AG04450 (cell line): Measurements from ENCODE around the gene SAV1. TPM values are rescaled to one million over a fixed set of nuclear protein-coding genes. Genes with fewer than 3 reads are reported as not detected.
"Not testable (repeated sequence)": the region's sequence is repeated elsewhere in the genome, so short reads cannot be mapped to it uniquely, and the experiment has no call there.

Experiments used
- CTCF ChIA-PET: fragments of 300-600, 350-600 bp; formaldehyde crosslinking; extraction: SDS; loops from one replicate; lab custom pipeline; 2022; ENCODE audit warnings: antibody characterized with exemption, inconsistent platforms; lab: Charles Lee
- POLR2A ChIA-PET: fragments of 350-600 bp; formaldehyde crosslinking; extraction: SDS; loops from one replicate; lab custom pipeline; 2021; ENCODE audit warnings: antibody characterized with exemption, inconsistent platforms; lab: Yijun Ruan, JAX
- DNase-seq: peaks from one replicate; pipeline ENCODE4 v3.0.0-alpha.2; 2011; ENCODE audit warnings: low read depth, low spot score
- H3K27ac ChIP-seq: one replicate; pipeline ENCODE4 v1.5.1; 2012; ENCODE audit warnings: low read depth, low read length, control low read depth
- H3K27me3 ChIP-seq: one replicate; pipeline ENCODE4 v1.6.0; 2012; ENCODE audit warnings: low read length; ENCODE audit not compliant: control insufficient read depth, insufficient read depth
- H3K4me3 ChIP-seq: 2 replicates; pipeline ENCODE4 v1.5.1; 2011; ENCODE audit warnings: mild to moderate bottlenecking, low read depth, low read length, control low read depth
- H3K9me3 ChIP-seq: 2 replicates; pipeline ENCODE4 v1.5.1; 2012; ENCODE audit warnings: low read length; ENCODE audit not compliant: control insufficient read depth, insufficient read depth
- polyA plus RNA-seq: library from polyadenylated mRNA; depleted of rRNA; stranded (reverse); fragments of >200 nt; gene quantifications from 2 replicates; pipeline ENCODE4 v1.2.3, GENCODE V29; 2011
- TF ChIP-seq, protein P1 (sequence below): IDR thresholded peaks from 2 replicates; pipeline ENCODE4 v1.5.1; 2011; ENCODE audit warnings: low read depth, low read length, control low read depth, inconsistent platforms

Gene SAV1
- polyA plus RNA-seq, 1 experiment = 33.8 TPM

DNA sequence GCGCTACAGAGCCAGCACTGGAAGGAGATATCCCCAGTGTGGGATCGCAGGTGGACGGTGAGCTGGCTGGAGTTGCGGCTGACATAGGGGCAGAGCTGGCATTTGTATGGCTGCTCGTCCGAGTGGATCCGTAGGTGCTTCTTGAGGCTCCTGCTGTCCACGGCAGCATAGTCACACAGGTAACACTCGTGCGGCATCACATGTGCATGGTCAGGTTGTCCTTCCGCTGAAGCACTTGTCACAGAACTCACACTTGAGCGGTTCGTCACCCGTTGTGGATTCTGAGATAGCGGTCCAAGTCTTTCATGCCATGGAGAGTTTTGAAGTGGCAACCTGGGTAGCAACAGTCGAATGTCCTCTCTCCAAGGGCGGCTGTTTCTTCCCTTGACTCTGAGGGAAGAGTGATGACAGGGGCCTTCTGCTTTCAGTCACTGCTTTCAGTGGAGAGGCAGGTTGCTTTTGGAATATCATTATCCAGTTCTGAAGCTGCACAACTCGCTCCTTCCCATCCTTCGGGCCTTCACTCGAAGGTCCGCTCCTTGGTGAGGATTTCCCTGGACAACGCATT, 37.0 kb upstream of the SAV1 start:
- no peaks in the 10 kb centered on the region for H3K27me3 ChIP-seq
- ChIA-PET CTCF (interaction anchor here (1.5 kb wide), 1 partner anchor 9 kb away, joined by 6 read pairs; no protein-coding TSS in a partner anchor), POLR2A (no interaction called here)
- no peak for DNase-seq
- H3K4me3 ChIP-seq = no peak overlapping the region
- H3K27ac ChIP-seq = no peak overlapping the region
- peaks cover 8% of the 10 kb centered on the region; the same call in 1 of the 2 replicates for H3K9me3 ChIP-seq
- TF ChIP-seq, protein P1, sequence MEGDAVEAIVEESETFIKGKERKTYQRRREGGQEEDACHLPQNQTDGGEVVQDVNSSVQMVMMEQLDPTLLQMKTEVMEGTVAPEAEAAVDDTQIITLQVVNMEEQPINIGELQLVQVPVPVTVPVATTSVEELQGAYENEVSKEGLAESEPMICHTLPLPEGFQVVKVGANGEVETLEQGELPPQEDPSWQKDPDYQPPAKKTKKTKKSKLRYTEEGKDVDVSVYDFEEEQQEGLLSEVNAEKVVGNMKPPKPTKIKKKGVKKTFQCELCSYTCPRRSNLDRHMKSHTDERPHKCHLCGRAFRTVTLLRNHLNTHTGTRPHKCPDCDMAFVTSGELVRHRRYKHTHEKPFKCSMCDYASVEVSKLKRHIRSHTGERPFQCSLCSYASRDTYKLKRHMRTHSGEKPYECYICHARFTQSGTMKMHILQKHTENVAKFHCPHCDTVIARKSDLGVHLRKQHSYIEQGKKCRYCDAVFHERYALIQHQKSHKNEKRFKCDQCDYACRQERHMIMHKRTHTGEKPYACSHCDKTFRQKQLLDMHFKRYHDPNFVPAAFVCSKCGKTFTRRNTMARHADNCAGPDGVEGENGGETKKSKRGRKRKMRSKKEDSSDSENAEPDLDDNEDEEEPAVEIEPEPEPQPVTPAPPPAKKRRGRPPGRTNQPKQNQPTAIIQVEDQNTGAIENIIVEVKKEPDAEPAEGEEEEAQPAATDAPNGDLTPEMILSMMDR = no peak

DNA sequence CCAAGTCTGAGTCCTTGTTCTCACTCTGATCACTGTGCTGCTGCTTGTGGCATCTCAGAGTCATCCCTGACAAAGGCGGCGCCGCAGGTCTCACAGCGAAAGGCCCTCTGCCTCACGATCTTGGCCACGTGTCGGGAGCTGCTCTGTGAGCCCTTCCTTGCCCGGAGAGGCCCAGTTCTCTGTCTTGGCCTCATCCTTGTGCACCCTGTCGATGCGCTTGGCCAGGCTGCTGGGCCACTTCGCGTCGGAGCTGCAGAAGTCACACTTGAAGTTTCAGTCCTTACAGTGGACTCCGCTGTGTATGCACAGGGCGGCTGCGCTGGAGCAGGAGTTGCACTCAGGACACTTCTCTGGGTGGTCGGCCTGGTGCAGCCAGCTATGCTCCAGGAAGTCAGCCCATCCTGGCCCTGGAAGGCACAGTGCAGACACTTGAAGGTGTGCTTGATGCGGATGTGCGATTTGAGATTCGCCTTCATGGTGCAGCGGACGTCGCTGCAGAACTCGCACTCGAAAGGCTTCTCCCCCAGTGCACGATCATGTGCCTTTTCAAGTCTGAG, 36.4 kb upstream of the SAV1 start:
- CTCF ChIA-PET = interaction anchor here (1.5 to 1.8 kb wide), 2 partner anchors 10 kb away, joined by 5 to 6 read pairs; no protein-coding TSS in a partner anchor
- H3K27me3 ChIP-seq = peaks cover 3% of the 10 kb centered on the region

DNA sequence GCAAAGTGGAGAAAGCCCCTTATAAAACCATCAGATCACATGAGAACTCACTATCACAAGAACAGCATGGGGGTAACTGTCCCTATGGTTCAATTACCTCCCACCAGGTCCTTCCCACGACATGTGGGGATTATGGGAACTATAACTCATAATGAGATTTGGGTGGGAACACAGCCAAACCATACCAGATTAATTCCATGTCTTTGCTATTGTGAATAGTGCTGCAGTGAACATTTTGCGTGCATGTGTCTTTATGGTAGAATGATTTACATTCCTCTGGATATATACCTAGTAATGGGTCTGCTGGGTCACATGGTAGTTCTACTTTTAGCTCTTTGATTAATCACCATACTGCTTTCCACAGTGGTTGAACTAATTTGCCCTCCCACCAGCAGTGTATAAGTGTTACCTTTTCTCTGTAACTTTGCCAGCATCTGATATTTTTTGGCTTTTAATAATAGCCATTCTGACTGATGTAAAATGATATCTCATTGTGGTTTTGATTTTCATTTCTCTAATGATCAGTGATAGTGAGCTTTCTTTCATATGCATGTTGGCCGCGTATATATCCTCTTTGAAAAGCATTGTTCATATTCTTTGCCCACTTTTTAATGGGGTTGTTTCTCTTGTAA, 29.7 kb upstream of the SAV1 start:
- ChIA-PET POLR2A (no interaction called here), CTCF (interaction anchor here (1.0 to 3.1 kb wide), 2 partner anchors 16 to 17 kb away, joined by 3 to 10 read pairs; no protein-coding TSS in a partner anchor)
- H3K27me3 ChIP-seq = peaks cover 3% of the 10 kb centered on the region
- H3K27ac ChIP-seq = no peak overlapping the region
- no peak for DNase-seq
- H3K4me3 ChIP-seq = no peak overlapping the region
- H3K9me3 ChIP-seq = peaks cover 6% of the 10 kb centered on the region
- TF ChIP-seq, protein P1 = no peak

More for the DNA sequence above, 36.4 kb upstream of the SAV1 start:
- no peak overlapping the region for H3K4me3 ChIP-seq
- no peak overlapping the region for H3K27ac ChIP-seq
- H3K9me3 ChIP-seq = peaks cover 8% of the 10 kb centered on the region; the same call in 1 of the 2 replicates
- TF ChIP-seq, protein P1 = no peak
- POLR2A ChIA-PET = no interaction called here
- no peak for DNase-seq

DNA sequence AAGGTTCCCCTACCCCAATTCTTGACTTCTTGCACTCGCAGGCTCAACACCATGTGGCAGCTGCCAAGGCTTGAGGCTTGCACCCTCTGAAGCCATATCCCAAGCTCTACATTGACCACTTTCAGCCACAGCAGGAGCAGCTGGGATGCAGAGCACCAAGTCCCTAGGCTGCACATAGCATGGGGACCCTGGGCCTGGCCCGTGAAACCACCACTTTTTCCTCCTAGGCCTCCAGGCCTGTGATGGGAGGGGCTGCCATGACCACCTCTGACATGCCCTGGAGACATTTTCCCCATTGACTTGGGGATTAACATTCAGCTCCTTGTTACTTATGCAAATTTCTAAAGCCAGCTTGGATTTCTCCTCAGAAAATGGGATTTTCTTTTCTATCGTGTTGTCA, 26.2 kb upstream of the SAV1 start:
- CTCF ChIA-PET = interaction anchor here (1.7 kb wide), 1 partner anchor 20 kb away, joined by 7 read pairs; no protein-coding TSS in a partner anchor
- DNase-seq, H3K4me3 ChIP-seq, H3K27me3 ChIP-seq, H3K27ac ChIP-seq, POLR2A ChIA-PET: not testable (repeated sequence)
- H3K9me3 ChIP-seq = peaks cover 10% of the 10 kb centered on the region

DNA sequence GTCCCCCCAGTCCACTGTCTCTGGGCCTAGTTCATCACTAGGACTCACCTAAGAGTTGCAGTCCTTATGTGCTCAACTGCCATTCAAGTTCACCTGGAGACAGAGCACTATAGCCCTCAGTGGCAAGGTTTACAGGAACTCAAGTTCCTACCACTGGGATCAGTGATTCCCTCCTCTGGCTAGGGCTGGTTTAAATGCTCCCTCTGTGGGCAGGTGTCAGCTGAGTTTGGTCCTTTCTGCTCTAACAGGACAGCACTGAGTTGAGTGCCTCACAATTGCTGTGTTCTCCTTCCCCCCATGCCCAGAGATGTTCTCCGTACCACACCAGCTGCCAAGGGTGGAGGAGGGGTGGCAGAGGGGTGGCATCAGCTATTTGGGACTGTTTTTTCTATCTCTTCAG, 20.8 kb upstream of the SAV1 start:
- CTCF ChIA-PET = no interaction called here
- TF ChIP-seq, protein P1 = no peak

More for the DNA sequence above, 20.8 kb upstream of the SAV1 start:
- POLR2A ChIA-PET = no interaction called here
- peaks cover 5% of the 10 kb centered on the region; the same call in 1 of the 2 replicates for H3K9me3 ChIP-seq
- H3K27ac ChIP-seq = no peak overlapping the region
- no peaks in the 10 kb centered on the region for H3K27me3 ChIP-seq
- H3K4me3 ChIP-seq = no peak overlapping the region
- DNase-seq = no peak
